GM21381 (cell line): ENCODE measurements around the gene DUSP10.

ENCODE experiments used
- ATAC-seq: cut with Tn5 transposase; IDR thresholded peaks from one replicate; pipeline ENCODE4 v1.9.1; 2021; ENCODE audit warnings: mild to moderate bottlenecking, moderate library complexity; ENCODE audit not compliant: unreplicated experiment

Gene DUSP10

DNA sequence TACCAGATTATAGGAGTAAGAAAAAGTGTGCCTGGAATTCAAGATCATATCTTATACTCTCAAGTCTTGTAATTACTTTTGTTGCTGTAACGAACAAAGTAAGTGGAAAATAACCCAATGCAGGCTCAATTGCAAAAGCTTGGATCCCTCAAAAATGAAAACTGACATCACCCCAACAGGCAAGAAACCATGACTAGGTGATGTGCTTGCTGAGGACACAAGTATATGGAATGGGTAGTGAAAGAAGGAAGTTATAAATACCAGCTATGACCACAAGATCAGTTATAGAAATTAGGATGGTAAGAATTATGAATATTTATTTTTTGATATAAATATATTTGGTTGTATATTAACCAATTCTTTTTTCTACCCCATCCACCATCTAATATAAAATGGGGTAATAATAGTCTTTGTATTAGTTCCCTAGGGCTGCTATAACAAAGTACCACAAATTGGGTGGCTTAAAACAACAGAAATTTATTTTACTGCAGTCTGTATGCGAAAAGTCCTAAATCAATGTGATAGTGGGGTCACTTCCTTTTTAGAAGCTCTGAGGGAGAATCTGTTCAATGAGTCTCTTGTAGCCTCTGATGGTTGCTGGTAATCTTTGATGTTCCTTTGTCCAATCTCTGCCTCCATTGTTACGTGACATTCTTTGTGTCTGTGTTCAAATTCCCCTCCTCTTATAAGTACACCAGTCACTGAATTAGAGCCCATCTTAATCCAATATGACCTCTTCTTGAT lies 45.0 kb downstream of the DUSP10 start:
- ATAC-seq = no peak

DNA sequence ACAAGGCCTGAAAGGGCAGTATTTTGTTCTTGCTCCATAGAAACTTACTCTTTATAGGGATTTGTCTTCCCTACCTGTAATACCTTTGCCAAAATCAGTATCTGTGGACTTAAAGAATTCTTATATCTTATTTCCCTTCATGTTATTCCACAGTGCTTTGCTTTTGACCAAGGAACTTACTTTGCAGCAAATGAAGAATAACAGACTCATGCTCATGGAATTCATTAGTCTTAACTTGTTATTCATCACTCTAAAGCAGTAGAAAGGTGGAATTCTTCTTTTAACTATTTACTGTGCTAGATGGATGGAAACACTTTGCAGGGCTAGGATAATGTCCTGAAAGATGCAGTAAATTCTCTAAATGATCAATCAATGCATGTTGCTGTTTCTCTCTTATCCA lies 45.9 kb downstream of the DUSP10 start:
- no peak for ATAC-seq

DNA sequence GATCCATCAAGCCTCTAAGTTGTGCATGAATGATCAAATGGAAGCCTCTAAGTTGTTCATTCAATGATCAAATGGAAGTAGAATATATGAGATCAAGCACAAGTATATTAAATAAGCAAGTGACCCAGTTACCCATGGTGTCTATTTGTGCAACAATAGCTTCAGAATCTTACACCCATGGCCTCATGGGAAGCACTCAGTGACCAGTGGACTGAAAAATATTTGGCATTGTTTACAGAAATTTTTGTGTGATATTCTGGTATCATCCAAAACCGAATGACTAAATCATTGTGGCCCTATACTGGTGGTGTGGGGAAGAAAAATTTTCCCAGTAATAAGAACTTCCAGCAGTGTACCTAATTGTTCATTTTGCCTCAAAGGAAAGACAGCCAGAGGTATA lies 46.6 kb downstream of the DUSP10 start:
- no peak for ATAC-seq

DNA sequence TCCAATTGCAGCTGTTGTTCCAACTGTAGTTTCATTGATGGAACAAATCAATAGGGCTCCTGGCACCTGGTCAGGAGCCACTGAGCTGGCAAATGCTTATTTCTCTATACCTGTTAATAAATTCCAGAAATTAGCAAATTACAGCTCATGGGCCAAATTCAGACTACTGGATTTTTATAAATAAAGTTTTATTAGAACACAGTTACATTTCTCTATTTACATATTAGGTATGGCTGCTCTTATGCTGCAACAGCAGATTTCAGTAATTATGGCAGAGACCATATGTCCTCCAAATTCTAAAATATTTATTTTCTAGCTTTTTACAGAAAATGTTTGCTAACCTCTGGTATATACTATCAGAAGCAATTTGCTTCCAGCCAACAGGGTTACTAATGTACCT lies 47.8 kb downstream of the DUSP10 start:
- ATAC-seq = no peak

DNA sequence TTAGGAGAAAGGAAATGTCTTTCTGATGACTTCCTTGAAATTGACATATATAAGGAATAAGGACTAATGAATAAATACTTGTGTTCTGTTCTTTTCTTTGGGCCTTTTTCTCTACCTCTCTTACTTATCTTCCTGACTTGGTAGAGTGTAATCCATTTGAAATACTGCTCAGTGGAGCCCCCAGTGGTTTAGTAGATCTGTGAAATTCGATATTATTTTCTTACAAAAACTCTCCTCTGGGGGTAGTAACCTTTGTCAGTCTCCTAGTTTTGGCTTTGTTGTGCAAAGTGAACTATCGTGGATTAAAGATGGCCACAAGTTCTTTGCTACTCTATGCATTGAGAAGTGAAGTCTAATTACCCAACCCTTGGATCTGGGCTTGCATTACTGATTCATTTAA lies 48.8 kb downstream of the DUSP10 start:
- ATAC-seq = no peak

DNA sequence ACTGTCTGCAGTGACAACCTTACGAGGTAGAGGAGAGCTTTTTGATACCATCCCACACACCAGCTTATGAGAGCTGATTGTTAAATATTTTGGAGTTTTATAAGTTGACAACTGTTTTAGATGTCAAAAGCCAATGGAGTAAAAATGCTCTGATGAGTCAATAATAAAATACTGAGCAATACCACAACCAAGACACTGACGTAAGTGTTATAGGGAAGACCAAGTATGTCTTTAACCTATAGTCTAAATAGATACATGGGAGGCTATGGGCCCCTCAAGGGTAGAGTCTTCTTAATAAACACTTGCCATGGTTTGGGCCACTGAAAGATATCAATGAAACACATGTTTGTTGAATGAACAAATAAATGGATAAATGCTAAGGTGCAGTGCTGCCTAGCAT lies 49.2 kb downstream of the DUSP10 start:
- peak; percentile 44 for ATAC-seq

DNA sequence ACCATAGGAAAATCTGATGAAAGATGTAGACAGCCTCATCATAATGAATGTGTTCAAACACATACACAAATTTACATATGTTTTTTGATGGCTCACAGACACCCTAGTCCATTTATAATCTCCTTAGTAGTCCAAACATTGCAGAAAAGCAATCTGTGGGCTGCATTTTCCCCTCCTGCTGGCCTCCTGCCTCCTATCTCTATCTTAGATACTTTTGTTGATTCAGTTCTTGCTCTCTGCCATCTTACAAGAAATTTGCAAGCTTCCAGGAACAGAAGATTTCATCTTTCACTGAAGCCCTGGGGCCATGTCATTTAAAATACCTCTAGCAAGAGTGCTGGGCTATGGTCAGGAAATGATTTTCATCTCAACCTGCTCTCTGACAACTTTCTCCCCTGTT lies 50.6 kb downstream of the DUSP10 start:
- ATAC-seq = no peak

DNA sequence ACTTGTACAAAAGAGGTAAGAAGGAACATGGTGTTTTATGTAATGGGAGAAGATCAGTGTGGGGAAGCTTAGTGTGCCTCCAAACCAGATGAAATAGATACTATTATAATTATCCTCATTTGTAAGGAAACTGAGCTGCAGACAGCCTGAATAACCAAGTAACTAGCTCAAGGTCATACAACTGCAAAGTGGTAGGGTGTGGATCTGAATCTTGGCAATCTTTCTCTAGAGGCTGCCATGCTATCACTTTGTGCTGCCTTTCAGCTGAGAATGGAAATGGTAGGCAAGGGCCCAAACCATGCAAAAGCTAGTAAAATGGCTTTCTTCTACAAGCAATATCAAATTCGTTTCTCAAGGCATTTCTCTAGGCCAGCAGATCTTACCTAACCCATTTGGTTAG lies 51.0 kb downstream of the DUSP10 start:
- ATAC-seq = no peak

DNA sequence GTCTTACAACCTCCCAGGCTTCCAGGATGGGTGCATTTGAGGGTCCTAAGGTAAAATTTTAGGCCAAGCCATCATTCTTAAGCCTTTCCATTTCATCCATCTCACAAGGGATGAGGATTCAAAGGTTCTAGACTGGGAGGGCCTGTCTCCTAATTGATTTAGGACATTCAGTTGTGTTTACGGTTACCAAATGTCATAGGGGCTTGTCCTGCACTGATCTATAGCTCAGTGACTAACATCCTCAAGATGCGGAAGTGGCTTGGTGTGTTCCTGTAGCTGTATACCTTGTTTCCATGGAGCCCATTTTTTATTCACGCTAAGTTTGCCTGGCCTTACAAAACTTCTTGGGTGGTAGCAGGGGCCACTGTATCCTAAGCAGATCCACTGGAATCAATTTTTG lies 52.8 kb downstream of the DUSP10 start:
- ATAC-seq = no peak

DNA sequence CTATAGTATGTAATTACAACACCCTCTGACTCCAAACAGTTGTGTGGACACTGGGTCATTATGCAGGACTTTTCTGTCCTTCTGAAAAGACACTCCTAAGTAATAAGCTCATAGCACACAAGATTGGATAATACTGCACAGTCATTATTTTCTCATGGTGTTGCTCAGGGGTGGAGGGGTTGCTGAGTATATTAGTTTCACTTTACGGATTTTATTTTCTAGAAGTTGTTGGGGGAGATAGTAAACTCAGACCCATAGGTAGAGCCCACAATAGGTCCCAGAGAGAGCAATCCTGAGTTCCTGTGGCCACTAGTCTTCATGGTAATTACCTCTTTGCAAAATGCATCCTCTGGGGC lies 53.4 kb downstream of the DUSP10 start:
- ATAC-seq = no peak

DNA sequence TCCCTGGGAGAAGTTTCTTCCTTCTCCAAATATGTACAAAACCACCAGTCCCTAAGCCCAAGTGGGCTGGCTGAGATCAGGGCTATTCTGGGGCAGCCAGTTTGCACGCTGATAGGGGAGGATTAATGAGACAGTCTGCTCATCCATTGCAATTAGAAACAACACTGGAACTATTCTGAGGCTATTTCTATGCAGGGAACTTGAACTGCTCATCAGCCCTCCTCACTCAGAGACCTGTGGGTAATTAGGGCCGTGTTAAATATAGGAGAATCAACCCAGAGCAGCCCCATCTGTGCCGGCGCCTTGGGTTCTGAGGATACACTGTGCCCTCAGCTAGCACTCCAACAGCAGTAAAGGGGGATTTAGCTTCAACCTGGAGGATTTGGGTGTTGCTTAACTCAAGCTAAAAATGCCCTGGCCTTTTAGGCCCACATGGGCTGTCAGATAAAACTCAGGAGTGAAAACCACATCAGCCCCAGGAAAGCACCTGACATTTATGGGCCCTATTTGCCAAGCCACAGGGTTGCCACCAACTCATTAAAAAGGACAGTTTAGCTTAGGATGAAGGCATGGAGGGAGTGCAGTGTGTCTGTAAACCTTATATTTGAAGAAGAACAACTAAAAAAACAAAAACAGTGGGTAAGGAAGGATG lies 53.9 kb downstream of the DUSP10 start:
- ATAC-seq = no peak

DNA sequence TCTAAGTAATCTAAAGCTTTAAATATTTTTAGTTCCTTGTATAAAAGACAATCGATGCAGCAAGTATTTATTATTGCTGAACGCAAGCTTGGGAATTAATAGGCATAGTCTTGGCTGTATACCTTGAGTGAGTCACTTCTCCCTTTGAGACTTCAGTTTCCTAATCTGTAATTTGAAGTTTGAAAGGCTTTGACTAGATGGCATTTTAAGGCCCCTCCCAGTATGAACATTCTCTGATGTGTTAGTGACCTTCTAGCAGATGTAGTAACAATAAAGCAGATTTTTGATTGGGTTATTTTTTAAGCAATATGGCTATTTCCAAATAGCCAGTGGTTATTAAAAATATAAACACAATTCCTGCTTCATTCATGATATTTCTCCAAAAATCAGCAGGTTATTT lies 58.2 kb downstream of the DUSP10 start:
- no peak for ATAC-seq

DNA sequence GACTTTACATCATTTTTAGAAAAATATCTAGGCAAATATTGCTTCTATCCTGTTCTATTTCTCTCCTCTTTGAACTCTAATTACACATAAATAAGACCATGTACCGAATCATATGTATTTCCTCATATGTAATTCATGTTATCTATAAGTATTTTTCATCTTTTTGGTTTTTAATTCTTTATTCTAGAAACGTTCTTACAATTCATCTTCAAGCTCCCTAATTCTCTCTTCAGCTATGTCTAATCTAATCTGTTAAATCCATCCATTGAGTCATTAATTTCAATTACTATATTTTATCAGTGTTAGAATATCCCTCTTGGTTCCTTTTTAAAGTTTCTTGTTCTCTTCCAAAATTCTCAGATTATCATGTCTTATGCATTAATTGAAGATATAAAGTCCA lies 61.8 kb downstream of the DUSP10 start:
- no peak for ATAC-seq

DNA sequence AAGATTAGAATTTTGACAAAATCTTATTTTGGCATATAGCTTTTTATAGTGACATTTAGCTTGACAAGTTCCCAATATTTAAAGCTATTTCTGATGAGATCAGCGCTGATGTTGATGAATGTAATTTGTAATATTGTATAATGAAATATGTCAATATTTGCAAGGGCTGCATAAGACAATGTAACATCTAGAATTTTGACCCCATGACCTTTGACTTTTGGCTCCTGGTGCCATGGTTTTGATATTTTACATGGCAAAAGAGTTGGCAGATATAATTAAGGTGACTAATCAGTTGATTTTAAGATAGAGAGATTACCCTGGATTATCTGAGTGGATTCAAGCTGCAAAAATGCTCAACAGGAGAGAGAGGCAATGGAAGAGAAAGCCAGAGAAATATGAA lies 63.9 kb downstream of the DUSP10 start:
- ATAC-seq = no peak

DNA sequence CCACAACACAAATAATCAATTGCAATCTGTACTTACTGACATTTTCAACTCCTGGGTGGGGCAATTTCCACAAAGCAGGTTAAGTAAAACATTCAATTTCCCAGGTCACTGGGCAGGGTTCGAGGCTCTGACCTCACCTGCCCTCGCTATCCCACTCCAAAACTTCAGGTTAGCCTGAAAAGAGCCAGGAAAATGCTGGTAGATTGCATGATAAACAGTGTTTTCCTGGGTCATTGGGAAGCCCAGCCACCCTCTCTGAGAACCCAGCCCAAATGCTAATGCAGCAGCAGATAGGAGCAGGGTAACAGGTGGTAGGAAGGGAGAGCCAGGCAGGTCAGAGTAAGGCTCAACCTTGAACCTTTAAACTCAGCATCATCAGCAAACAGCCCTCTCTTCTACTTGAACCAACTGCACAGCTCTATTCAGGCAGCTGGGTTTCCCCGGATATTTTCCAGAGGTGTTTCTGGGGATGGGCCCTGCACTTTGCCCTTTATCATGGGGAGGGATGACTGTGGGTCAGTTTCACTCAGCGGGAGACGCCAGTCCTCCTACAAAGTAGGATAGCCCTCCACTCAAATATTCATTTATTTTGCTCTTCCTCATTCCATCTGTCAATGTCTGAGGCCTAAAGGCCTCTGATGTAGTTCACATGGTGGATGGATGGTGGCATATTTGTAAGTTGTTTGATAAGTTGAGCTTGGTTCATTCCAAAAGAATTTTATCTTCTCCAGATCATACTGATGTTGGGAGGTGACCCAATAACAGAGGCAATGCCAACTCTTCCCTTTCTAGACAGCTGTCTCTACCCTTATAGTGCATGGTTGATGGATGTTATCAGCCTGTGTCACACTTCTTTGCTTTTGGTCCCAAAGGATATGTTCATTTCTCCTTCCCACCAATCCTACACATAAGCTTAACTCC lies 65.7 kb downstream of the DUSP10 start:
- no peak for ATAC-seq

DNA sequence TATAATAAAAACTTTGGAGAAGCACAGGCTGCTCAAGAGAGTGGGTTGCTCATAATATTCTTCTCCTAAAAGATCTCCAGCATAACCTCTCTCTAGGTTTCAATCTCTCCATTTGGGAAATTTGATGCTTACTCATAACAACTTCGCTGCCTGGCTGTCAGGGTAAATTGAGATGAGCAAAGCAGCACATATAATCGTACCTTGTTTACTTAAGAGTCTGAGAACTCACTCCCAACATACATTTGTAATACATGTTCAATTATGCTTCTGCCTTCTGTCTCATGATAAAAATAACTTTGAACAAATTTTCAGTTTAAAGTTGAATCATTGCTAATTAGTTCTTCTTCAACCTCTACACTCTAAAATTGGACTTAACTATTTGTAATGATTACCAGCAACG lies 68.9 kb downstream of the DUSP10 start:
- ATAC-seq = no peak

DNA sequence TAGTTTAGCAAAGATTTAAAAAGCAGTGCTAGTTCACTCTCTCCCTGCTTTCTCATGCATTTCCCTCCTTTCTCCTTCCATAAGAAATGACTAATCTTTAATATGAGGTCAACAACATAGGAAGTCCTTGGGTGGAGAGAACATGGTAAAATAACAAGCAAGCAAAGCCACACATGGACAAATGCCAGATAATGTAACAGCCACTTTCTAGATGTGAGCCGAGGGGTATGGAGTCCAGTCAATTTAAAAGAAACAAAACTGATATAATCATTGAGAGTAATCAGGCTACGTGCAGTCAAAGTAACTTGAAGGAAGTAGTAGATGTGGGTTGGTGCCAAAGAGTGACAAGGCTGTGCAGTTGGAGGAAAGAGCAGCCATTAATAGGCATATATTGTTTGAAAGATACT lies 69.6 kb downstream of the DUSP10 start:
- no peak for ATAC-seq

DNA sequence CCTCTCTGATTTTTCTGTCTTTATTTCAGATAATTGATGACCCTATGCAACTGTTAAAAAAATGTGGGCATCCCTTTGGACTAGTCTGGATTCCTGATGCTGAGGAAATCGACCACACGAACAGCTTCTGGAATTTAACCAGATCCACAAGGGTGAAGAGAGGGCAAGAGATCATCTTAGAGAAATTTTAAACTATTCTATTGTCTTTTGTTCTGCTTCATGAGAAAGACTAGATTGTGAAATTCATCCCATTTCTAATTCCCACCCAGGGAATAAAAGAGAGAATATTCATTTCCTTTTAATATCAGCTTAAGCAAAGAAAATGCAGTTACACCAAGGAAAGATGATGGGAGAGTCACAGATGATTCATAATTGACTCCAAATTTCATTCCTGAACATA lies 71.8 kb downstream of the DUSP10 start:
- no peak for ATAC-seq

DNA sequence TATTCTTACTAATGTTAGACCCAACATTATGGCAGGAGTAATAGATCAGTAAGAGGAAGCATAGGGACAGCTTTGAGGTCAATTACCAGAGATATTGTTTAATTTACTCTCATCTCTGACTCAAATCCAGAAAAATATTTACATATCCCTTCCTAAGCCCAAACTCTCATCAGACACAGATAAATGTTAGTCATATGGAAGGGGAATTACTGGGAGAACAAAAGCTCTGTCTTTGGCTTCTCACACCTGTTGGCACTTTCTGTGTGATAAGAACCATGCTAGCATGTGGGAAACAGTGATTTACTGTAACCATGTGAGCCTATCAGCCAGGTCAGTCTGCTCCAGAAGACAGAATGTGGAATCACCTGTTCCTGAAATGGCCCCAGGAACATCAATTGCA lies 72.4 kb downstream of the DUSP10 start:
- ATAC-seq = no peak

DNA sequence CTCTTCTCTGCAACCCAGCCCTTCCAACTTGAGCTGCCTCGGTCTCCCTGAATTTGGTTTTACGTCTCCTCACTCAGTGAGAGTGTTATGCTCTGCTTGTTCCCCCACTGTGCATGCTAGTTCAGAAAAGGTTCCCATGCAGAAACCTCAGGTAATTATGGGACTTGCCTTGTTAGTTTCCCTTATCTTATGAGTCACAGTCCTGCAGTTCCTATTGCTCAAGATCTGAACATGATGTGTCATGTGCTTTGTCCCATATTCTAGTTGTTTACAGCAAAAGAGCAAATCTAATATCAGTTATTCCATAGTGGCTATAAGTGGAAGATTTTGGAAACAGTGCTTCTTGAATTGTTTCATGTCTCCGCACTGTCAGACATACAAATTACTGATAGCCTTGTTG lies 74.4 kb downstream of the DUSP10 start:
- ATAC-seq = peak; percentile 93

DNA sequence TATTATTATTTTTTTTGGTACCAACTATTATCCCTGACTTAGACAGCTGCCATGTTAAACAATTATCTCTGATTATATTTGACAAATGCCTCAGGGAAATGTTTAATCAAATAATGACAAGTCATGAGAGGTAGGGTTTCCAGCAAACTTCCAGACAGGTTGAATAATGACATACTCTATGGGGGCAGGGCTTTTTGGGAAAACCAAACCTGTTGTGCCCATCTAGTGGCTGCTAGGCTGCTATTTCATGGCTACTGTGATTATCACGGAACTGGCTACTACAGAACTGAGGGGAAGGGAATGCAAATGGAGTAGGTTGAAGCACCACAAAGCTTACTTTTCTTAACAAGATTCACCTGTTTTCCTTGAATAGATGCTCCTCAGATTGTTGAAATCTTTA lies 77.6 kb downstream of the DUSP10 start:
- no peak for ATAC-seq

DNA sequence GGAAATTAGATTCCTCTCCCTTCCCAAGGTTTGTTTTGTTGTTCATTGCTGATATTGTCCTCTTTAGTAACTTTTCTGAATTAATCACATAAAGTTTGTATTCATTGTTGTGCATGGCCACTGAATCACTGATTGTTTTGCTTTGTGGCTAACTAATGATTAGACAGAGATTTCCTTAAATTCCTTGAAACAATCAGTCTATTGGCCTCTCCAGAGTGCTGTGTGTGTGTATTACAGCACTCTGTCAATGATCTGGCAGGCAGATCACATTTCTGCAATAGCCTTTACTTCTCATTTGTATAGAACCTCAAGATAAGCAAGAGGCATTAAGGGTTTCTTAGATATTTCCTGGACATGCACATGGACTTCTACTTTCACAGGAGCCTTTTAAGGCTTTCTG lies 78.6 kb downstream of the DUSP10 start:
- ATAC-seq = no peak
